OCI-LY3 (cell line): ENCODE results near the gene ICE1.

ENCODE experiments used
- CTCF ChIP-seq: fragments of 200-600, 300-600 bp; sonication (generic); IDR thresholded peaks from 2 replicates; pipeline ENCODE4 v1.5.1; 2014; ENCODE audit warnings: antibody characterized with exemption, low read length, low read depth
- EZH2phosphoT487 ChIP-seq: fragments of 200-600 bp; shearing (Covaris generic); IDR thresholded peaks from 2 replicates; pipeline ENCODE4 v1.6.1; 2018; ENCODE audit warnings: antibody characterized with exemption, mixed run types, low read depth

- TF ChIP-seq CTCF (no peak), EZH2phosphoT487 (no peak)
Measured at GRCh38 chr5:5481206-5481605, 58.7 kb downstream of the ICE1 start.
